ENCODE results near the gene PRL. TPM values are rescaled to one million over a fixed set of nuclear protein-coding genes. Genes with fewer than 3 reads are reported as not detected.

PRL gene
- total RNA-seq, 1 donor from 2014 or later = not detected

- Histone ChIP-seq H3K9me3 (no peaks in the 10 kb centered on the region), H3K4me1 (peaks cover 2% of the 10 kb centered on the region), H3K27ac (no peak overlapping the region), H3K27me3 (no peaks in the 10 kb centered on the region), H3K36me3 (no peaks in the 10 kb centered on the region), H3K4me3 (no peak overlapping the region)
- no peak for DNase-seq (ENCODE audit: extremely low spot score in 2 of 2)
- TF ChIP-seq POLR2AphosphoS5 (IDR thresholded peaks at IDR 0.05; ENCODE audit: insufficient read depth in 1 of 2, low read depth in 1 of 2) (no peak), CTCF (IDR thresholded peaks at IDR 0.05) (no peak), POLR2A (IDR thresholded peaks at IDR 0.05) (no peak)
- intact Hi-C loops (cut with DNase I) = no loop called here
These were observed 35.4 kb upstream of the PRL start for GRCh38 chr6:22332216-22332615.

GRCh38 chr6:22330941-22331340 is 34.1 kb upstream of the PRL start:
- intact Hi-C loops (cut with DNase I) = no loop called here
- H3K36me3 ChIP-seq = no peaks in the 10 kb centered on the region

GRCh38 chr6:22328474-22328873 is 31.6 kb upstream of the PRL start:
- intact Hi-C loops (cut with DNase I) = no loop called here
- no peak overlapping the region for H3K27ac ChIP-seq

More at GRCh38 chr6:22330941-22331340, 34.1 kb upstream of the PRL start:
- DNase-seq (ENCODE audit: extremely low spot score in 2 of 2) = no peak
- Histone ChIP-seq H3K9me3 (no peaks in the 10 kb centered on the region), H3K27me3 (no peaks in the 10 kb centered on the region), H3K4me1 (peaks cover 12% of the 10 kb centered on the region), H3K4me3 (no peak overlapping the region), H3K27ac (no peak overlapping the region)
- no peak for TF ChIP-seq CTCF (IDR thresholded peaks at IDR 0.05)

GRCh38 chr6:22327881-22328280 is 31.0 kb upstream of the PRL start:
- no peak overlapping the region for H3K4me3 ChIP-seq
- no peaks in the 10 kb centered on the region for H3K9me3 ChIP-seq
- H3K4me1 ChIP-seq = peaks cover 12% of the 10 kb centered on the region
- no peaks in the 10 kb centered on the region for H3K27me3 ChIP-seq
- TF ChIP-seq POLR2AphosphoS5 (IDR thresholded peaks at IDR 0.05; ENCODE audit: insufficient read depth in 1 of 2, low read depth in 1 of 2) = no peak
- TF ChIP-seq CTCF (IDR thresholded peaks at IDR 0.05) = no peak
- no peak for TF ChIP-seq POLR2A (IDR thresholded peaks at IDR 0.05)
- no peak overlapping the region for H3K27ac ChIP-seq
- no peaks in the 10 kb centered on the region for H3K36me3 ChIP-seq
- no peak for DNase-seq (ENCODE audit: extremely low spot score in 2 of 2)
- intact Hi-C loops (cut with DNase I) = no loop called here

More at GRCh38 chr6:22328474-22328873, 31.6 kb upstream of the PRL start:
- no peaks in the 10 kb centered on the region for H3K36me3 ChIP-seq
- H3K4me1 ChIP-seq = peaks cover 12% of the 10 kb centered on the region
- H3K27me3 ChIP-seq = no peaks in the 10 kb centered on the region
- no peak for DNase-seq (ENCODE audit: extremely low spot score in 2 of 2)
- no peaks in the 10 kb centered on the region for H3K9me3 ChIP-seq
- TF ChIP-seq POLR2A (IDR thresholded peaks at IDR 0.05) = no peak
- TF ChIP-seq CTCF (IDR thresholded peaks at IDR 0.05) = no peak
- TF ChIP-seq POLR2AphosphoS5 (IDR thresholded peaks at IDR 0.05; ENCODE audit: insufficient read depth in 1 of 2, low read depth in 1 of 2) = no peak
- H3K4me3 ChIP-seq = no peak overlapping the region

GRCh38 chr6:22326500-22326899 is 29.7 kb upstream of the PRL start:
- TF ChIP-seq POLR2A (IDR thresholded peaks at IDR 0.05) = no peak
- TF ChIP-seq CTCF (IDR thresholded peaks at IDR 0.05) = no peak
- no peak for TF ChIP-seq POLR2AphosphoS5 (IDR thresholded peaks at IDR 0.05; ENCODE audit: insufficient read depth in 1 of 2, low read depth in 1 of 2)
- Histone ChIP-seq H3K4me3 (no peak overlapping the region), H3K36me3 (no peaks in the 10 kb centered on the region), H3K9me3 (no peaks in the 10 kb centered on the region), H3K27me3 (no peaks in the 10 kb centered on the region), H3K4me1 (peaks cover 12% of the 10 kb centered on the region), H3K27ac (no peak overlapping the region)
- intact Hi-C loops (cut with DNase I) = no loop called here
- no peak for DNase-seq (ENCODE audit: extremely low spot score in 2 of 2)
